ENCODE measurements around the gene CPE. TPM values are rescaled to one million over a fixed set of nuclear protein-coding genes. Genes with fewer than 3 reads are reported as not detected.

CPE gene
- total RNA-seq, 2 donors from 2014 or later = 395 to 458 TPM

- H3K27me3 ChIP-seq (replicated peaks; ENCODE audit: insufficient read depth) = no peaks in the 10 kb centered on the region
- H3K4me1 ChIP-seq (ENCODE audit: control insufficient read depth in 1 of 2, low read depth in 2 of 2) = no peaks in the 10 kb centered on the region
- ATAC-seq (ENCODE audit: insufficient number of reproducible peaks, low FRiP score, low read depth) = no peak
- DNase-seq (ENCODE audit: low spot score) = no peak
- peaks cover 2% of the 10 kb centered on the region for H3K36me3 ChIP-seq
- H3K27ac ChIP-seq = no peak overlapping the region
- H3K4me3 ChIP-seq = no peak overlapping the region
- H3K9me3 ChIP-seq = no peaks in the 10 kb centered on the region
- TF ChIP-seq CTCF (IDR thresholded peaks at IDR 0.05) = peak; percentile 19
These were observed 33.0 kb upstream of the CPE start for GRCh38 chr4:165345666-165346417.

GRCh38 chr4:165347647-165348569, 30.9 kb upstream of the CPE start:
- H3K27ac ChIP-seq = no peak overlapping the region
- TF ChIP-seq CTCF (IDR thresholded peaks at IDR 0.05) = no peak
- no peaks in the 10 kb centered on the region for H3K9me3 ChIP-seq
- H3K4me1 ChIP-seq (ENCODE audit: control insufficient read depth in 1 of 2, low read depth in 2 of 2) = no peaks in the 10 kb centered on the region
- H3K4me3 ChIP-seq = no peak overlapping the region
- no peaks in the 10 kb centered on the region for H3K27me3 ChIP-seq (replicated peaks; ENCODE audit: insufficient read depth)
- no peaks in the 10 kb centered on the region for H3K36me3 ChIP-seq
- ATAC-seq (ENCODE audit: insufficient number of reproducible peaks, low FRiP score, low read depth) = no peak
- no peak for DNase-seq (ENCODE audit: low spot score)

DNA sequence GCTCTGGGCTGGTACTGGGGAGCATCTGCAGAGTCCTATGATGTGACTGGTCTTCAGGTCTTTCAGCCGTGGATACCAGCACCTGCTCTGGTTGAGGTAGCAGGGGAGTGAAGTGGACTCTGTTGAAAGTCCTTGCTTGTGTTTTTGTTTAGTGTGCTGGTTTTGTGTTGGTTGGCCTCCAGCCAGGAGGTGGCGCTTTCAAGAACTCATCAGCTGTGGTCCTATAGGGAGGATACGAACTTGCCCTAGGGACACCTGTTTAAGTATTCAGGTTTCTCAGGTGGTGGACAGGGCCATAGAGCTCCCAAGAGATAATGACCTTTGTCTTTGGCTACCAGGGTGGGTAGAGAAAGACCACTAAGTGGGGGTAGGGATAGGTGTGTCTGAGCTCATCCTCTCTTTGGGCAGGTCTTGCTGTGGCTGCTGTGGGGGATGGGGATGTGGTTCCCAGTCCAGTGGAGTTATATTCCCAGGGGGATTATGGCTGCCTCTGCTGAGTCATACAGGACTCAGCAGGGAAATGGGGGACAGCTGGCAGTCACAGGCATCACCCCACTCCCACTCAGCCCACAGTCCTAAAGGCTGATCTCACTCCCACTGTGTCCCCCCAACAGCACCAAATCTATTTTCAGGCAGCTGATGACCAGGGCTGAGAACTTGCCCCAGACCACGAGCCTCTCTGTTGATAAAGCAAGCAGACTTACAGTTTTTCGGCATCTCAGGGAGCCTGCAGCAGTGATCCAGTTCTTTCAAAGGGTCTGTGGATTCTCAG, 27.3 kb upstream of the CPE start:
- Histone ChIP-seq H3K27ac (no peak overlapping the region), H3K27me3 (replicated peaks; ENCODE audit: insufficient read depth) (no peaks in the 10 kb centered on the region), H3K4me1 (ENCODE audit: control insufficient read depth in 1 of 2, low read depth in 2 of 2) (peaks cover 0 to 5% of the 10 kb centered on the region in 2 donors), H3K4me3 (no peak overlapping the region), H3K9me3 (no peaks in the 10 kb centered on the region), H3K36me3 (no peaks in the 10 kb centered on the region)
- TF ChIP-seq CTCF (IDR thresholded peaks at IDR 0.05) = no peak
- DNase-seq (ENCODE audit: low spot score) (no peak), ATAC-seq (ENCODE audit: insufficient number of reproducible peaks, low FRiP score, low read depth) (no peak)

- H3K36me3 ChIP-seq = no peaks in the 10 kb centered on the region
- H3K27me3 ChIP-seq (replicated peaks; ENCODE audit: insufficient read depth) = no peaks in the 10 kb centered on the region
- H3K9me3 ChIP-seq = no peaks in the 10 kb centered on the region
- no peak overlapping the region for H3K4me3 ChIP-seq
- H3K4me1 ChIP-seq (ENCODE audit: control insufficient read depth in 1 of 2, low read depth in 2 of 2) = peaks cover 0 to 5% of the 10 kb centered on the region in 2 donors
- peak; percentile 51 for TF ChIP-seq CTCF (IDR thresholded peaks at IDR 0.05)
- no peak overlapping the region for H3K27ac ChIP-seq
- DNase-seq (ENCODE audit: low spot score) (no peak), ATAC-seq (ENCODE audit: insufficient number of reproducible peaks, low FRiP score, low read depth) (no peak)
These were observed 22.9 kb upstream of the CPE start for GRCh38 chr4:165355900-165356300.
